K562 (cell line): ENCODE data around the gene PLCB1. TPM values are rescaled to one million over a fixed set of nuclear protein-coding genes. Genes with fewer than 3 reads are reported as not detected.

ENCODE experiments used
- ATAC-seq: fragments of 200-7000 bp; cut with Tn5 transposase; 3 replicates; pipeline ENCODE4 v1.9.1; 2020; ENCODE audit warnings: moderate library complexity
- BruUV-seq: library from RNA; stranded (reverse); fragments of 400-500 nt; replicated peaks from 2 replicates; lab custom pipeline; 2021; lab: Mats Ljungman, UMichigan
- CTCF ChIA-PET: fragments of 300-600 bp; formaldehyde crosslinking; extraction: SDS; loops from one replicate; lab custom pipeline; 2021; ENCODE audit warnings: low intra/inter-chr PET ratio; lab: Yijun Ruan, JAX
- POLR2A ChIA-PET: fragments of 300-600, 350-650 bp; sonication (Branson Sonifier 250); formaldehyde crosslinking; extraction: SDS; loops from one replicate; lab custom pipeline; 2021; ENCODE audit warnings: antibody characterized with exemption, inconsistent platforms; lab: Yijun Ruan, JAX
- DNase-seq, 4 experiments: peaks; one replicate each; pipeline versions ENCODE4 v3.0.0 to v3.0.0-alpha.2; 2011 to 2018; ENCODE audit warnings: low spot score in 3 of 4, mixed read lengths in 3 of 4; ENCODE audit errors: extremely low read depth in 1 of 4
- FAIRE-seq: peaks from 2 replicates; lab custom pipeline; 2011; peaks lifted over from hg19 to GRCh38; lab: Jason Lieb, UNC
- H2AFZ ChIP-seq: 2 replicates; pipeline ENCODE4 v1.6.0; 2011; ENCODE audit warnings: low read depth, low read length, control low read depth, inconsistent platforms
- H3K27ac ChIP-seq: fragments of 200-600 bp; 3 replicates; pipeline ENCODE4 v1.8.0; 2011; ENCODE audit warnings: low read depth, mild to moderate bottlenecking, control low read depth, inconsistent platforms, low read length, moderate library complexity, mixed read lengths; ENCODE audit errors: extremely low read depth
- H3K27me3 ChIP-seq, 2 experiments: fragments of 300-600 bp in 1 of 2; 2 replicates in 1 of 2; 3 replicates in 1 of 2; pipeline versions ENCODE4 v1.6.0 to v1.8.0; 2011; ENCODE audit warnings: inconsistent platforms in 2 of 2, low read length in 2 of 2, mild to moderate bottlenecking in 1 of 2, mixed read lengths in 1 of 2, moderate library complexity in 1 of 2; ENCODE audit not compliant: control insufficient read depth in 2 of 2, insufficient read depth in 2 of 2
- H3K36me3 ChIP-seq: fragments of 300-600 bp; 3 replicates; pipeline ENCODE4 v1.8.0; 2011; ENCODE audit warnings: mild to moderate bottlenecking, low read length, inconsistent platforms; ENCODE audit not compliant: control insufficient read depth, insufficient read depth
- H3K4me1 ChIP-seq, 2 experiments: fragments of 200-600 bp in 1 of 2; replicated peaks in 1 of 2; 2 replicates in 1 of 2; 3 replicates in 1 of 2; pipeline versions ENCODE4 v1.5.1 to v1.8.0; 2011; ENCODE audit warnings: inconsistent platforms in 2 of 2, low read length in 2 of 2, mild to moderate bottlenecking in 1 of 2, mixed read lengths in 1 of 2, moderate library complexity in 1 of 2; ENCODE audit not compliant: control insufficient read depth in 2 of 2, insufficient read depth in 2 of 2
- H3K4me2 ChIP-seq: 2 replicates; pipeline ENCODE4 v1.6.1; 2011; ENCODE audit warnings: low read length, control low read depth, inconsistent platforms, mixed read lengths; ENCODE audit not compliant: insufficient read depth
- H3K4me3 ChIP-seq: fragments of 200-600 bp; sonication (generic), shearing (Covaris generic); 2 replicates; pipeline ENCODE4 v1.5.1; 2016; ENCODE audit warnings: control low read depth, inconsistent platforms
- H3K79me2 ChIP-seq: fragments of 200-600 bp; 3 replicates; pipeline ENCODE4 v1.8.0; 2011; ENCODE audit warnings: low read length, inconsistent platforms; ENCODE audit not compliant: control insufficient read depth, insufficient read depth
- H3K9ac ChIP-seq, 2 experiments: 2 replicates each; pipeline versions ENCODE4 v1.6.0 to v1.6.1; 2011; ENCODE audit warnings: low read depth in 2 of 2, low read length in 2 of 2, control low read depth in 1 of 2, inconsistent platforms in 1 of 2, mild to moderate bottlenecking in 1 of 2, mixed read lengths in 1 of 2; ENCODE audit not compliant: insufficient read depth in 1 of 2
- H3K9me1 ChIP-seq: one replicate; pipeline ENCODE4 v1.6.0; 2011; ENCODE audit warnings: inconsistent platforms, mild to moderate bottlenecking, low read length, moderate library complexity; ENCODE audit not compliant: control insufficient read depth, insufficient read depth
- H3K9me3 ChIP-seq: replicated peaks from 2 replicates; pipeline ENCODE4 v1.5.1; 2011; ENCODE audit warnings: low read depth, low read length, inconsistent platforms; ENCODE audit not compliant: control insufficient read depth, insufficient read depth
- H4K20me1 ChIP-seq: replicated peaks from 2 replicates; pipeline ENCODE4 v1.6.1; 2011; ENCODE audit warnings: low read length, inconsistent platforms, mixed read lengths; ENCODE audit not compliant: control insufficient read depth, insufficient read depth
- CC2D1A ChIP-seq: fragments of 450-650 bp; IDR thresholded peaks from 2 replicates; pipeline ENCODE4 v1.6.1; 2017; ENCODE audit warnings: mild to moderate bottlenecking
- CCNT2 ChIP-seq: IDR thresholded peaks from 2 replicates; pipeline ENCODE4 v1.6.1; 2011; ENCODE audit warnings: borderline replicate concordance, low read depth, mild to moderate bottlenecking, moderate library complexity, mixed read lengths, low read length; ENCODE audit not compliant: insufficient read length; ENCODE audit errors: extremely low read depth
- FOXA1 ChIP-seq: fragments of 450-650 bp; IDR thresholded peaks from 2 replicates; pipeline ENCODE4 v1.6.1; 2016; ENCODE audit warnings: mild to moderate bottlenecking, borderline replicate concordance
- MITF ChIP-seq: IDR thresholded peaks from 2 replicates; pipeline ENCODE4 v1.6.1; 2014; ENCODE audit warnings: antibody characterized with exemption
- NCOA1 ChIP-seq: fragments of 450-650 bp; IDR thresholded peaks from 2 replicates; pipeline ENCODE4 v1.6.1; 2016; ENCODE audit warnings: low read depth
- POLR2B ChIP-seq: fragments of 450-650 bp; IDR thresholded peaks from 2 replicates; pipeline ENCODE4 v1.6.1; 2018; ENCODE audit warnings: low read depth; ENCODE audit not compliant: partially characterized antibody
- SRSF3 ChIP-seq: fragments of 200-400 bp; formaldehyde crosslinking; IDR thresholded peaks from 2 replicates; pipeline ENCODE4 v1.6.1; 2016; ENCODE audit warnings: mild to moderate bottlenecking, low read length, moderate library complexity; ENCODE audit not compliant: insufficient read depth
- ZBTB40 ChIP-seq, 2 experiments: fragments of 450-650 bp in 1 of 2; sonication (generic) in 1 of 2; formaldehyde crosslinking in 1 of 2; IDR thresholded peaks; 2 replicates each; pipeline versions ENCODE4 v1.7.1 to v1.9.0; 2016 to 2022; ENCODE audit warnings: inconsistent platforms in 1 of 2, mild to moderate bottlenecking in 1 of 2, missing genetic modification reagents in 1 of 2
- ZBTB43 ChIP-seq: sonication (generic); formaldehyde crosslinking; IDR thresholded peaks from 2 replicates; pipeline ENCODE4 v1.8.0; 2023; ENCODE audit warnings: mild to moderate bottlenecking, missing genetic modification reagents
- ZNF134 ChIP-seq: fragments of 250-450 bp; sonication (Bioruptor Pico); conservative IDR thresholded peaks from 2 replicates; pipeline ENCODE4 v1.4.0; 2020
- ZSCAN32 ChIP-seq: fragments of 450-650 bp; formaldehyde crosslinking; IDR thresholded peaks from 2 replicates; pipeline ENCODE4 v1.4.0; 2020; ENCODE audit warnings: mild to moderate bottlenecking, moderate library complexity
- WGBS: fragments of 100-300 bp; shearing (Covaris generic); methylation state at CpG from one replicate; pipeline ENCODE4 v1.1.6; 2016; ENCODE audit warnings: low coverage, mixed read lengths; ENCODE audit not compliant: insufficient coverage; ENCODE audit errors: missing lambda C conversion rate; 5-methylcytosine and 5-hydroxymethylcytosine counted together
- in situ Hi-C: fragments of 300-500 bp; cut with MboI; formaldehyde crosslinking; loops from 4 replicates; pipeline ENCODE4 v1.15.0; 2018; ENCODE audit warnings: inconsistent platforms, mixed read lengths
- intact Hi-C: fragments of 100-400 bp; cut with micrococcal nuclease; formaldehyde crosslinking; loops from 2 replicates; pipeline ENCODE4 v1.14.2; 2022
- polyA plus RNA-seq, 8 experiments: library from polyadenylated mRNA; depleted of rRNA in 4 of 8; stranded (reverse) in 5 of 8; unstranded in 3 of 8; fragments of >200 nt; fragmentation: Nextera tagmentation in 2 of 8; fragmentation: Illumina TruSeq in 1 of 8; extraction: Ambion mirVana in 2 of 8; extraction: Trizol in 1 of 8; gene quantifications; 2 replicates each; pipeline versions ENCODE4 v1.2.1 to v1.2.3, GENCODE V29; 2011 to 2014; ENCODE audit warnings: inconsistent platforms in 1 of 8, missing spikeins in 1 of 8
- total RNA-seq, 7 experiments: library from RNA; depleted of rRNA in 6 of 7; stranded (reverse); fragments of >200 nt in 6 of 7; fragmentation: Illumina TruSeq in 2 of 7; extraction: Trizol in 2 of 7; gene quantifications; 2 replicates each; pipeline versions ENCODE4 v1.2.1 to v1.2.3, GENCODE V29; 2011 to 2021; ENCODE audit warnings: low replicate concordance in 1 of 7

The PLCB1 gene
- total and polyA plus RNA-seq, 9 of the 15 experiments (the other 6 are each of a cell fraction or from before 2014, with no cell fraction given): 0.34 to 3.1 (median 1.3) TPM

- H3K36me3 ChIP-seq: no peaks in the 10 kb centered on the region
- no peaks in the 10 kb centered on the region for H3K79me2 ChIP-seq
- H3K9me1 ChIP-seq: no peaks in the 10 kb centered on the region
- DNase-seq (no peak), FAIRE-seq (no peak), ATAC-seq (no peak)
- 3% methylated on average over 3 of the region's 3 CpGs for WGBS
- no peak overlapping the region for H3K9ac ChIP-seq
- H3K4me3 ChIP-seq: no peak overlapping the region
- no peaks in the 10 kb centered on the region for H3K4me1 ChIP-seq
- H3K4me2 ChIP-seq: no peak overlapping the region
- no peaks in the 10 kb centered on the region for H4K20me1 ChIP-seq
- ChIA-PET CTCF (no interaction called here), POLR2A (no interaction called here)
- no TSS peak for BruUV-seq
- intact Hi-C loops (no loop called here), in situ Hi-C loops (no loop called here)
- H2AFZ ChIP-seq: no peak overlapping the region
- H3K9me3 ChIP-seq: no peaks in the 10 kb centered on the region
- H3K27me3 ChIP-seq: no peaks in the 10 kb centered on the region
- H3K27ac ChIP-seq: no peak overlapping the region
- TF ChIP-seq FOXA1 (no peak), ZBTB43 (CRISPR knock-in tag) (no peak), ZBTB40 (IDR thresholded peaks at IDR 0.05) (no peak), ZBTB40 (CRISPR knock-in tag; IDR thresholded peaks at IDR 0.05) (no peak), CCNT2 (no peak), CC2D1A (no peak), MITF (no peak), ZNF134 (no peak), NCOA1 (no peak), SRSF3 (no peak), ZSCAN32 (no peak), POLR2B (no peak)
Observed at GRCh38 chr20:8168785-8169288, 36.8 kb downstream of the PLCB1 start.
